Measurements from ENCODE around the gene SNCA.
A peak's percentile ranks its signal among the peaks of the same experiment; 100 is the strongest.

Gene SNCA

GRCh38 chr4:89727238-89727637, 109.7 kb downstream of the SNCA start:
- no peak for TF ChIP-seq CTCF (IDR thresholded peaks at IDR 0.05; ENCODE audit: insufficient read depth, low read length, missing control alignments)
- ChIA-PET POLR2A (no interaction called here), CTCF (no interaction called here)
- DNase-seq (ENCODE audit: low read depth, low spot score): no peak
- no peak overlapping the region for H3K4me3 ChIP-seq (ENCODE audit: low read depth, low read length)

GRCh38 chr4:89725268-89725667, 111.7 kb downstream of the SNCA start:
- ChIA-PET POLR2A (no interaction called here), CTCF (no interaction called here)
- TF ChIP-seq CTCF (IDR thresholded peaks at IDR 0.05; ENCODE audit: insufficient read depth, low read length, missing control alignments): no peak
- no peak for DNase-seq (ENCODE audit: low read depth, low spot score)
- no peak overlapping the region for H3K4me3 ChIP-seq (ENCODE audit: low read depth, low read length)

- ChIA-PET POLR2A (interaction anchor here (0.6 kb wide), 1 partner anchor 13 kb away, joined by 4 read pairs; no protein-coding TSS in a partner anchor), CTCF (no interaction called here)
- peak; percentile 80 for DNase-seq (ENCODE audit: low read depth, low spot score)
- no peak overlapping the region for H3K4me3 ChIP-seq (ENCODE audit: low read depth, low read length)
- no peak for TF ChIP-seq CTCF (IDR thresholded peaks at IDR 0.05; ENCODE audit: insufficient read depth, low read length, missing control alignments)
These were observed 112.2 kb downstream of the SNCA start for GRCh38 chr4:89724716-89725115.

- H3K4me3 ChIP-seq (ENCODE audit: low read depth, low read length): no peak overlapping the region
- TF ChIP-seq CTCF (IDR thresholded peaks at IDR 0.05; ENCODE audit: insufficient read depth, low read length, missing control alignments): no peak
- no peak for DNase-seq (ENCODE audit: low read depth, low spot score)
- ChIA-PET CTCF (interaction anchor here (1.2 kb wide), 1 partner anchor 66 kb away, joined by 3 read pairs; no protein-coding TSS in a partner anchor), POLR2A (no interaction called here)
These were observed 113.9 kb downstream of the SNCA start for GRCh38 chr4:89723096-89723495.

- POLR2A ChIA-PET: no interaction called here
- no peak for TF ChIP-seq CTCF (IDR thresholded peaks at IDR 0.05; ENCODE audit: insufficient read depth, low read length, missing control alignments)
- CTCF ChIA-PET: interaction anchor here (1.2 kb wide), 1 partner anchor 65 kb away, joined by 3 read pairs; no protein-coding TSS in a partner anchor
- no peak overlapping the region for H3K4me3 ChIP-seq (ENCODE audit: low read depth, low read length)
- DNase-seq (ENCODE audit: low read depth, low spot score): no peak
These were observed 114.4 kb downstream of the SNCA start for GRCh38 chr4:89722517-89722916.

GRCh38 chr4:89720981-89721380, 116.0 kb downstream of the SNCA start:
- ChIA-PET POLR2A (no interaction called here), CTCF (interaction anchor here (0.6 kb wide), 1 partner anchor 44 kb away, joined by 4 read pairs; no protein-coding TSS in a partner anchor)
- TF ChIP-seq CTCF (IDR thresholded peaks at IDR 0.05; ENCODE audit: insufficient read depth, low read length, missing control alignments): no peak
- DNase-seq (ENCODE audit: low read depth, low spot score): no peak
- no peak overlapping the region for H3K4me3 ChIP-seq (ENCODE audit: low read depth, low read length)

Data from AG04449 (cell line).